PC-9 (cell line): ENCODE measurements around the gene MRPL21. TPM values are rescaled to one million over a fixed set of nuclear protein-coding genes. Genes with fewer than 3 reads are reported as not detected.

Source experiments
- BruUV-seq: library from RNA; stranded (reverse); fragments of 400-500 nt; replicated peaks from 2 replicates; lab custom pipeline; 2021; lab: Mats Ljungman, UMichigan
- CTCF ChIA-PET: fragments of 300-600 bp; sonication (Branson Sonifier 250); formaldehyde crosslinking; loops from one replicate; lab custom pipeline; 2022; ENCODE audit warnings: antibody characterized with exemption; lab: Charles Lee
- POLR2A ChIA-PET: fragments of 300-600 bp; sonication (Branson Sonifier 250); formaldehyde crosslinking; loops from one replicate; lab custom pipeline; 2022; ENCODE audit warnings: antibody characterized with exemption; ENCODE audit not compliant: unreplicated experiment; lab: Charles Lee
- DNase-seq, 2 experiments: peaks; one replicate each; pipeline versions ENCODE4 v3.0.0 to v3.0.0-alpha.2; 2015 to 2022; ENCODE audit warnings: mixed read lengths in 1 of 2
- H2AFZ ChIP-seq: fragments of 200-600 bp; sonication (generic); 2 replicates; pipeline ENCODE4 v1.8.1; 2017; ENCODE audit warnings: antibody characterized with exemption
- H3F3A ChIP-seq: fragments of 200-600 bp; sonication (generic); 2 replicates; pipeline ENCODE4 v1.8.1; 2017; ENCODE audit warnings: antibody characterized with exemption, mild to moderate bottlenecking, low read depth; ENCODE audit not compliant: insufficient read depth
- H3K27ac ChIP-seq: fragments of 200-600 bp; sonication (generic); 2 replicates; pipeline ENCODE4 v1.6.1; 2016; ENCODE audit warnings: mixed run types
- H3K27me3 ChIP-seq: fragments of 200-600 bp; sonication (generic); 2 replicates; pipeline ENCODE4 v1.6.1; 2016; ENCODE audit warnings: low read depth, mixed run types; ENCODE audit not compliant: insufficient read depth
- H3K36me3 ChIP-seq: fragments of 200-600 bp; sonication (generic); 2 replicates; pipeline ENCODE4 v1.6.1; 2016; ENCODE audit warnings: low read depth, mixed run types
- H3K4me1 ChIP-seq: fragments of 200-600 bp; sonication (generic); replicated peaks from 2 replicates; pipeline ENCODE4 v1.6.1; 2016; ENCODE audit warnings: mixed run types; ENCODE audit not compliant: insufficient read depth
- H3K4me2 ChIP-seq: fragments of 200-600 bp; sonication (generic); 2 replicates; pipeline ENCODE4 v1.6.1; 2017; ENCODE audit warnings: mixed run types
- H3K4me3 ChIP-seq: fragments of 200-600 bp; sonication (generic); 2 replicates; pipeline ENCODE4 v1.6.1; 2016; ENCODE audit warnings: mixed run types
- H3K79me2 ChIP-seq: fragments of 200-600 bp; sonication (generic); 2 replicates; pipeline ENCODE4 v1.6.1; 2017; ENCODE audit warnings: low read depth, mixed run types
- H3K9me2 ChIP-seq: fragments of 200-600 bp; sonication (generic); 2 replicates; pipeline ENCODE4 v1.8.1; 2017; ENCODE audit warnings: mild to moderate bottlenecking; ENCODE audit not compliant: insufficient read depth
- H3K9me3 ChIP-seq: fragments of 200-600 bp; sonication (generic); 2 replicates; pipeline ENCODE4 v1.8.1; 2016; ENCODE audit warnings: low read depth; ENCODE audit not compliant: insufficient read depth
- H4K20me1 ChIP-seq: fragments of 200-600 bp; sonication (generic); 2 replicates; pipeline ENCODE4 v1.8.1; 2017; ENCODE audit not compliant: insufficient read depth
- CTCF ChIP-seq: fragments of 200-600 bp; sonication (generic); conservative IDR thresholded peaks from 2 replicates; pipeline ENCODE4 v1.6.1; 2017; ENCODE audit warnings: mixed run types, antibody characterized with exemption, mild to moderate bottlenecking, moderate library complexity
- EZH2 ChIP-seq: fragments of 200-600 bp; sonication (generic); IDR thresholded peaks from 2 replicates; pipeline ENCODE4 v1.8.0; 2017; ENCODE audit warnings: antibody characterized with exemption, low read depth
- intact Hi-C: fragments of 100-400 bp; cut with micrococcal nuclease; formaldehyde crosslinking; loops from one replicate; pipeline ENCODE4 v1.10.0; 2022; ENCODE audit not compliant: unreplicated experiment
- total RNA-seq: library from RNA; stranded (reverse); gene quantifications from 2 replicates; pipeline ENCODE4 v1.2.3, GENCODE V29; 2021

MRPL21 gene
- total RNA-seq, 1 experiment from 2014 or later, result 88.0 TPM

GRCh38 chr11:68928136-68928880 is 24.7 kb upstream of the MRPL21 start:
- H3K27me3 ChIP-seq, result no peaks in the 10 kb centered on the region
- H3K27ac ChIP-seq, result no peak overlapping the region
- peaks cover 5% of the 10 kb centered on the region; the same call in 1 of the 2 replicates for H3K4me1 ChIP-seq
- TF ChIP-seq EZH2, result no peak
- no peak for TF ChIP-seq CTCF
- ChIA-PET POLR2A (no interaction called here), CTCF (no interaction called here)
- intact Hi-C loops, result no loop called here
- H3K4me2 ChIP-seq, result no peak overlapping the region
- DNase-seq, result no peak
- H3K4me3 ChIP-seq, result no peak overlapping the region
- H2AFZ ChIP-seq, result no peak overlapping the region
- no TSS peak for BruUV-seq
- peaks cover 30% of the 10 kb centered on the region for H3K36me3 ChIP-seq
- peaks cover 15% of the 10 kb centered on the region for H3K9me3 ChIP-seq
- H3K79me2 ChIP-seq, result no peaks in the 10 kb centered on the region
- H4K20me1 ChIP-seq, result no peaks in the 10 kb centered on the region
- peaks cover 8% of the 10 kb centered on the region; the same call in 1 of the 2 replicates for H3F3A ChIP-seq
- H3K9me2 ChIP-seq, result no peaks in the 10 kb centered on the region

GRCh38 chr11:68927280-68928135 is 23.9 kb upstream of the MRPL21 start:
- no peak for DNase-seq
- no peaks in the 10 kb centered on the region for H3K9me2 ChIP-seq
- peaks cover 30% of the 10 kb centered on the region for H3K36me3 ChIP-seq
- peaks cover 8% of the 10 kb centered on the region; the same call in 1 of the 2 replicates for H3F3A ChIP-seq
- no peak overlapping the region for H3K4me3 ChIP-seq
- CTCF ChIA-PET, result no interaction called here
- H3K27me3 ChIP-seq, result no peaks in the 10 kb centered on the region
- H2AFZ ChIP-seq, result no peak overlapping the region
- H3K9me3 ChIP-seq, result peaks cover 15% of the 10 kb centered on the region
- TF ChIP-seq CTCF (no peak), EZH2 (no peak)
- BruUV-seq, result no TSS peak
- no peaks in the 10 kb centered on the region for H3K79me2 ChIP-seq
- no peaks in the 10 kb centered on the region for H4K20me1 ChIP-seq
- peaks cover 5% of the 10 kb centered on the region; the same call in 1 of the 2 replicates for H3K4me1 ChIP-seq
- intact Hi-C loops, result no loop called here
- POLR2A ChIA-PET, result interaction anchor here (0.6 kb wide), 1 partner anchor 31 kb away, joined by 5 read pairs; no protein-coding TSS in a partner anchor
- H3K4me2 ChIP-seq, result no peak overlapping the region
- no peak overlapping the region for H3K27ac ChIP-seq

GRCh38 chr11:68925611-68926010 is 22.0 kb upstream of the MRPL21 start:
- TF ChIP-seq CTCF (no peak), EZH2 (no peak)
- Histone ChIP-seq H3K4me3 (no peak overlapping the region), H3K79me2 (no peaks in the 10 kb centered on the region), H3K4me1 (peaks cover 5% of the 10 kb centered on the region; the same call in 1 of the 2 replicates), H3K27me3 (no peaks in the 10 kb centered on the region), H3K36me3 (peaks cover 30% of the 10 kb centered on the region), H3K27ac (no peak overlapping the region), H2AFZ (no peak overlapping the region), H3F3A (peaks cover 8% of the 10 kb centered on the region; the same call in 1 of the 2 replicates), H4K20me1 (no peaks in the 10 kb centered on the region), H3K9me2 (no peaks in the 10 kb centered on the region), H3K4me2 (no peak overlapping the region), H3K9me3 (peaks cover 15% of the 10 kb centered on the region)
- POLR2A ChIA-PET, result interaction anchor here (0.6 kb wide), 2 partner anchors 123 to 163 kb away, joined by 3 to 8 read pairs; no protein-coding TSS in a partner anchor
- CTCF ChIA-PET, result no interaction called here
- intact Hi-C loops, result no loop called here
- no TSS peak for BruUV-seq
- no peak for DNase-seq
